GM19099 (cell line): ENCODE data around the gene EIF2AK2.
A peak's percentile ranks its signal among the peaks of the same experiment; 100 is the strongest.

ENCODE experiments used
- POLR2A ChIP-seq: IDR thresholded peaks from 3 replicates; pipeline ENCODE4 v1.6.1; 2011; ENCODE audit warnings: low read depth; ENCODE audit not compliant: insufficient read length; ENCODE audit errors: extremely low read depth

EIF2AK2 gene

GRCh38 chr2:37156857-37157714, at the start of gene EIF2AK2:
EIF2AK2 (minus strand) TSS chr2:37156980; CDS start chr2:37147806, 9,174 bp downstream.
- peak; percentile 71 for TF ChIP-seq POLR2A

DNA sequence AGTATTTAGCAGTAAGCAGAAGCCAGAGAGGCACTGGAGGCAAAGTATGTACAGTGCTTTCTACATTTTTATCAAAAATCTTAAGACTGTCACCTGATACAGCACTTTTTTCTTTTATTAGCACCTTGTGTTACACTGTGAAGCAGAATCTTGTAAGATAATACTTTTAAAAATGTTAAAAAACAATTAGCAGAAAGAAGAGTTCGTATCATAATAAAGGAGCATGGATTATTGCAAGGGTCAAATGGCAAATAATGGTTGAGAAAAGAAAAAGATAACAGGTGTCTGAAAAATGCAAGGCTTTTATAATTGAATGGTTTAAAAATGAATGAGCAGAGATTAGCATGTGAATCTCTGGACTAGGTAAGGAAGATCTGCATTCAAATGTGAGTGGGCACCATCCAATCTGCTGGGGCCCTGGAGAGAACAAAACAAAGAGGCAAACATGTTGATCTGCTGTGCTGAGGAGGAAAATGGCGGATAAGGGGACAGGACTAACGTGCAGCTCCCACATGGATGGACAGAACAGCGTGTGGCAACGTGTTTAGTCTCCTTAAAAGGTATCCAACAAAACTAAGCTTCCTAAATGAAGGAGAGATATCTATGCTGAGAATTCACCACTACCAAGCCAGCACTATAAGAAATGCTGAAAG, 49.0 kb upstream of the EIF2AK2 start:
- no peak for TF ChIP-seq POLR2A

DNA sequence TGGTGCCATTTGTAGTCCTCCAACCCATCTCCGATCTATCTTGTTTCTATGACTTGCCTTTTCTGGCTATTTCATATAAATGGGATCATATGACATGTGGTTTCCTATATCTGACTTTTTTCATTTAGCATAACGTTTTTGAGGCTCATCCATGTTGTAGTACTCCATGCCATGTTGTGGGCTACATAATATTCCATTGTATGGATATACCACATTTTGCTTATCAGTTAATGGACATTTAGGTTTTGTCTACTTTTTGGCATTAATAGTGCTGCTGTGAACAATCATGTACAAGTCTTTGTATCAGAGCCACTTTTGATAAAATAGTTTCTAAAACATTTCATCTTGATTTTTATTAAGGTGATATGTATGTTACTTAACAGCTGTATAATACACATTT, 46.9 kb upstream of the EIF2AK2 start:
- no peak for TF ChIP-seq POLR2A

GRCh38 chr2:37201766-37202165, 45.0 kb upstream of the EIF2AK2 start:
- no peak for TF ChIP-seq POLR2A

- no peak for TF ChIP-seq POLR2A
Observed at GRCh38 chr2:37201208-37201607, 44.4 kb upstream of the EIF2AK2 start.

DNA sequence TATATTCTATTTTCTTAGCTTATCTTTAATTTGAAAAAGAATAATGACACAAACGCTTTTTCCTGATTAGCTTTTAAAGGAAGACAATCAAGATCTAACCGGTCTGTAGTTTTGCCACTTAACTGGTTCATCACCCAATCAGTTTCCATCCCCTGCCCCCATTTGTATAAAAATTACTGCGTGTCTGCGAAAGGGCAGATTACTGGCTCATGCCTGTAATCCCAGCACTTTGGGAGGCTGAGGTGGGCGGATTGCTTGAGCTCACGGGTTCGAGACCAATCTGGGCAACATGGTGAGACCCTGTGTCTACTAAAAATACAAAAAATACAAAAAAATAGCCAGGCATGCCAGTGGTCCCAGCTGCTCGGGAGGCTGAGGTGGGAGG, 41.9 kb upstream of the EIF2AK2 start:
- no peak for TF ChIP-seq POLR2A

DNA sequence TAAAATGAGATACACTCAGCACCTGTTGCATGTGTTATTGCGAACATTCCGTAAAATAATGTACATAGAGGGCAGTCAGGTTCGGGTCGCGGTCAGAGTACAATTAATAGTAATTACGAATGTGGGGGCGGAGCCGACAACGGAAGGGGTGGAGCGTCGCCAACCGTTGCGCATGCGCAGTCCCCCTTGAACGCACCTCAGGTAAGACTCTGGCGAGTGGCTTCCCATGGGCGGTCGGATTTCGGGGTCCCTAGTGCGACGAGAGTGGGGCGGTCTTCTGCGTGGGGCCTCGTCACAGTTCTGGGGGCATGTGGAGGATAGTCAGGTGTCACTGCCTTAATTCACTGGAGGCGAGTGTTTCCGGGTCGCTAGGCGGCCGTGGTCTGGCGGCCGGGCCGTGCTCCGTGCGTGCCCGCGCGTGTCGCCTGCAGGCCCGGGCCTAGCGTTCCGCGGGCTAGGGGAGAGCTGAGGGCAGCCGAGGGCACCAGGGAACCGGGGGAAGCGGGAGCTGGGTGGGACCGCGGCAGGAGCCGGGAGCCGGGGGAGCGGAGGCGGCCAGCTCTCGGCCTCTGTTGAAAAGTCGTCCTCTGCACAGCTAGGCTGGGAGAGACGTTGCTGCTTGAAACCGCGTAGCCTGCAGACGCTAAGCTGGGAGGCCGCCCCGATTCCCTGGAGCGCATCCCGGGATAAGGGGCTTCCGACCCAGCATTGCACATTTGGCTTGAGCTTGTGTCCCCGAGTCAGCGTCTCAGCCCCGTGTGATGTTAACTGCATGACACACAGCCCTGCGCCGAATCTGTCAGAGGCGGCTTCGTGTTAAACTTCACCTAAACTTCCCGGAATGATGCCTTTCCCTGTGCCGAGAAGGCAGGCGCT, 39.8 kb upstream of the EIF2AK2 start, which contains the start of gene CEBPZOS:
CEBPZOS (plus strand) TSS at position 177 of the 876 bp plus-strand sequence. CDS start 3,209 bp downstream, outside the sequence.
- TF ChIP-seq POLR2A: peak; percentile 78

DNA sequence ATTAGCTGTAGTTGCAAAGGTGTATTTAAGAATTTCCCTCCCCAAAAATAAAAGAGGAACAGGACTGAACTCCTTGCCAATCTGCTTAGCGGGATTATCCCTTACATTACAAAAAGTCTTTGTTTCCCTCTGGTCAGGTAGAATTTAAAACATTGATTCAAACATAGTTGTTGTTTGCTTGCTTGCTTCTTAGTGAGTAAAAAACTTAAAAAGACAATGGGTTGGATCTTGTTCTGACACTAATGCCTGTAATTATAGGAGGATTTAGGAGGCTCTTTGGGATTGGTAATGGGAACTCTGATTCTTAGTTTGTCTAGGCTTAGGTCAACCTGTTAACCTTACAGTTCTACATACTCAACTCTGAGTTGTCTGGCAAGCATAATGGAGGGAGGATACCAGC, 35.8 kb upstream of the EIF2AK2 start:
- no peak for TF ChIP-seq POLR2A

DNA sequence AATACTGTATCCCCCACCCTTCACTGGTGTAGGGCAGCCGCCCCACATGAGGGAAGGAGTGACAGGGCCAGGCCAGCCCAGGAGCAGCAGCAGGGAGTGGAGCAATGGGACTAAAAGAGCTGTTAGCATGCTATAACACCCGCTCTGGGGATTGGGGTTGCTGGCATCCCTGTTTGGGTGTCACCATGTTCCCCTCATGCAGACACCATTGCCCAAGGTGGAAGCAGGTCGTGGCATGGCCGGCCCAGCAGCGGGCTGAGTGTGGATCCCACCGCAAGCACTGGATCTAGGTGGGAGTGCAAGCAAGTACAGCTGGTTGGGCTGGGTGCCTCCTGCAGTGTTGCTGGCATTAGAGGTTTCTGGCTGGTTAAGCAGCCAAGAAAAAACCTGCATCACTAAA, 35.0 kb upstream of the EIF2AK2 start:
- no peak for TF ChIP-seq POLR2A

DNA sequence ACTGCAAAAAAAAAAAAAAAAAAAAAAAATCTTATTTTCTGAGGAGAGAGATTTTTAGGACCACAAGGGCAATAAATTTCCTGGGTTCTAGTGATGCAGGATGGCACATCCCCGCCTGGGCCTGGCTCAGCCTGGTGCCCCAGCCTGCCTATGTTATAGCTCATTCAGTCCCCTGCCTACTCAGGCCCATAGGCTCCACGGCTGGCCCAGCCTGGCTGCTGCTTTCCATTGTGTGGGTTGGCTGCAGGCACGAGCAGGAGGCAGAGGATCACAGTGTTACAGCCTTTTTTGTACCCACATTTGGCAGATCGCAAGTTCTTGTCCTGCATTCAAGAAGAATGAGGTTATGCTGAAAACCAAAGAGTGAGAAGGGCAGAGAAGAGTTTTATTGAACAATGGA, 34.5 kb upstream of the EIF2AK2 start:
- no peak for TF ChIP-seq POLR2A

- no peak for TF ChIP-seq POLR2A
Observed at GRCh38 chr2:37190290-37190689, 33.5 kb upstream of the EIF2AK2 start.

- no peak for TF ChIP-seq POLR2A
Observed at GRCh38 chr2:37189452-37190153, 32.8 kb upstream of the EIF2AK2 start.

DNA sequence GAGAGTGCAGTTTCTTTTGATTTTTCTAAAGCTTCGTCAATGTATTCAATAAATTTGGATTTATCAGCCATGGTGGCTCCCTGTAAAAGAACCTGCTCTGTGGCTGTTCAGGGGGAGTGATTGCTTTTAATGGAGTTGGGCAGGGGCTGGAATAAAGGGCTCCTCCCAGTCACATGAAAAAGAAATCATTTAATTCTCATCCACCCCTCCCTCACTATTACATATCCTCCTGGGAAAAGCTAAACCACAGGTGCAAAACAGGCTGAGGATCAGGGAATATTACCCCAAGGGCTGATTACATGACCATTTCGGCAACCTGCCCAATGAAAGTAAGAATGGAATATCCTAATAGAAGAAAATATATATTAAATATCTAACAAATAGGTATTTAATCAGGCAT, 31.8 kb upstream of the EIF2AK2 start, which contains the start of gene SULT6B1:
SULT6B1 (minus strand) TSS at position 101 of the 400 bp plus-strand sequence; CDS start at position 71, 30 bp downstream.
- TF ChIP-seq POLR2A: no peak
